T47D (cell line): ENCODE measurements around the gene RALGAPA2.

Source experiments
- DNase-seq, 2 experiments: peaks; one replicate each; pipeline versions ENCODE4 v3.0.0 to v3.0.0-alpha.2; 2011 to 2012; ENCODE audit warnings: low read depth in 1 of 2, low spot score in 1 of 2
- JUND ChIP-seq: IDR thresholded peaks from 2 replicates; pipeline ENCODE4 v1.6.1; 2012; ENCODE audit warnings: low read depth
- in situ Hi-C: cut with HindIII; loops from 2 replicates; pipeline ENCODE4 v1.10.0; 2016; ENCODE audit warnings: low sequenced_read_pairs, low pct_unique_long_range_greater_than_20kb

The RALGAPA2 gene

GRCh38 chr20:20399531-20400500, 312.6 kb downstream of the RALGAPA2 start:
- DNase-seq, result no peak
- TF ChIP-seq JUND, result no peak
- in situ Hi-C loops, result no loop called here

DNA sequence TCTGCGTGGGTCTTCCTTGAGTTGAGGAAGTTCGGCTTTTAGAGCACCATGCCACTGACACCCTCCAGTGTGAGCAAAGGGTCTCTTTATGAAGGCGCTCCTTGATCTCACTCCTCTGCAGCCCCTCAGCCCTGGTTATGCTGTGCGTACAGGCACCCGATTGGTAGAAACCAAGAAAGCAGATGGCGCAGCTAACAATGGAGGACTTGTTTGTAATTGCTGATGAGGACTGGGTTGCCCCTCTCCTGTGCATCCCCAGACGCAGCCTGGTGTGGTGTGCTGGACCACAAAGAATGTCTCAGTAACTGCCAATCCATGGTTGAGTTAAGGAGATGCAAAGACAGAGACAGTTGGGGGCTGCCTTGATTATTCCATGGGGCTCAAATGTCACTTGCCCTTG, 314.3 kb downstream of the RALGAPA2 start:
- no peak for TF ChIP-seq JUND
- in situ Hi-C loops, result no loop called here
- no peak for DNase-seq

DNA sequence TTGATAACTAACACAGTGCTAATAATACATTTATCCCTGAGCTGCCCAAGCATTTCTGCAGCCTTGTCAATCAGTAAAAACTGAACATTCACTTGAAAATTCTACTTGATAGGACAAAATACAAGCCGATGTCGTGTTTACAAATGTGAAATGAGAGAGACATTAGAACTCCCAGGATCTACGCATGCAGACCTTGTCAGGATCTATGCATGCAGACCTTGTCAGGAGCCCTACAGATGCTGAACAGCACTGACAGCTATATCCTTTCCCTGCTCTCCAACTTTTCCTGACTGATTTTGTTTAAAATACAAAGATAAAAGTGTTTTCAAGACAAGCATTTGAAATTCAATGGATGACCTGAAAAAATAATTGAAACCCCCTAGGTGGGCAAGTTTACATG, 315.6 kb downstream of the RALGAPA2 start:
- no peak for TF ChIP-seq JUND

DNA sequence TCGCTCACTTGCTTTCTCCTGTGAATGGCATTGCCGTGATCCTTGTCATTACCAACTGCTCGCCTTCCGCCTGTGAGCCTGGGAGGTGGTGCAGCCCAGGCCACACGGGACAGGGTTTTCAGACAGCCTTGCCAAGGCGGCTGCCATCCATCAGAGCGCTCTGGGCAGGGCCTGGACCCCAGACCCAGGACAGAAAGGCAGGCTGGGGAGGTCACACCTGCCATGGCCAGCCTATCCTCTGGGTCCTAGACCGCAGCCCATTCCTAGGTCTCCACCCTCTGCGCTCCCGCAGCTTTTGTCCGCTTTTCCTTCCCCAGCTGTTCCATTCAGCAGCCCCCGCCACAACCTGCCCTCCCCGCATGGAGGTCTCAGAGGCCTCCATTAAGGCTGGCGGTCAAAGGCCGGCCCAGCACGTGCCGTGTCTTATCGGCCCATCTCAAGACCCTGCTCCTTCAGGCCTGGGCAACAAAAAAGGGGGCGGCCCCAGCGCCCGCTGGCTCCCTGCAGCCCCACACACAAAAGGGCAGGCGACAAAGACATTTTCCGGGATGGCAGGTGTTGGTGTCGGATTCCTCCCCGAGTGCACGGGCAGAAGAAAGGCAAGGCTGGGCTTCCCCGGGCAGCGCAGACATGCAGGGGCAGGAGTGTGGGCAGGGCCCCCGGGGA, 316.4 kb downstream of the RALGAPA2 start:
- no peak for DNase-seq
- no peak for TF ChIP-seq JUND
- in situ Hi-C loops, result no loop called here

More for the DNA sequence above, 315.6 kb downstream of the RALGAPA2 start:
- DNase-seq, result no peak
- in situ Hi-C loops, result no loop called here

DNA sequence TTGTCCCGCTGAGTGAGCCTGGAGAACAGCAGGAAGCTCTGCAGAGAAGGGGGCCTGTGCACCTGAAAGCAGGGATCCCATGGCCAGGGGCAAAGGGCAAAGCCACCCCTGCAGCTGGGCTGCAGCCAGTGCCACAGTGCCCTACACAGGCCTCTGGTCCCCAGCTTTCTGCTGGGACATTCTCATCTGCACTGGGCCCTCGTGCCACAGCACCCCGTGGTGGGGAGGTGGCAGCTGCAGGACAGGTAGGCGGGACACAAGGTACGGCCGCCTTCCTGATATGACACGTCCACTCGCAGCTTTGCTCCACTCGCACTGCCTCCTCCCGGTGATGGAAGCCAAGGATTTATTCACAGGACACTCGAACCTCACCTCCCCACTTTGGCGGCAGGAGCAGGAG, 317.4 kb downstream of the RALGAPA2 start:
- DNase-seq, result no peak
- in situ Hi-C loops, result no loop called here
- TF ChIP-seq JUND, result no peak

DNA sequence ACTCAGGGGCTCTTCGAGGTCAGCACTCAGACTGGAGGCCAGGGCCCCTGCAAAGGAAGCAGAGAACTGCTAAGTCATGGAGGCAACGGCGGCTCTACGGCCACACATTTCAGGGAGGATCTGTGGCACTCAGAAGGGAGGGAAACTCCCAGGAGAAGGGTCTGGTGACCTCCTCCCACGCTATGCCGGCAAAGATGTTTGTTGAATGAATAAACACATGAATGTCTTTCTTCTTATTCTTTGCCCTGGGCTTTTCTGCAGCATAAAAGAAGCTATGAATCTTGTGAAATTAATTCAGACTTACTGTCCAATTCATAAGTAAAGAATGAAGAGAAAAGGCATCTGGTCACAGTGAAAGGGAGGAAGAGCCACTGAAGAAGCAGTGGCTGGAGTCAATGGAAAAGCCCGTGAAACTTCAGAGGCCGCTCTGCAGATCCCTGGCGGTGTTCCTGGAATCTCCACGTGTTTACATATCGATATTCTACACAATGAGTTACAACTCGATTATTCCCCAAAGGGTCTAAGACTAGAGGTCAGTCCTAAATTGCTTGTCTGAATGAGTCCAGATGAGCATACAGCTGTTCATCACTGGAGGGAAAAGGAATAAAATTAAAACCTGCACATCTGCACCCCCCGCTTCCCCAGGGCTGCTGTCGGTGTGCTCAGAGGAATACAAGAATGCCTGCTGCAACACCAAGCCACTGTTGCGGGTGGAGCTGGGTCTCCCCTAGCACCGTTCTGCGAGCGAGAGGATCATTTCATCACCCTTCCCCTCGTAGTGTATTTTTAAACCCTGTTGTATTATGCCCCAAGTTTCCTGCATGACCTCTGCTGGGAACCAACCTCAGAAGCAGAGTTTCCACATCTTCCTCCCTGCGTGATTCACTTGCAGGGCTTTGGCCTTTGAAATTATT, 319.0 kb downstream of the RALGAPA2 start:
- no peak for TF ChIP-seq JUND
- no peak for DNase-seq
- in situ Hi-C loops, result no loop called here

GRCh38 chr20:20391766-20392165, 320.7 kb downstream of the RALGAPA2 start:
- TF ChIP-seq JUND, result no peak
- in situ Hi-C loops, result no loop called here
- no peak for DNase-seq

- DNase-seq, result no peak
- in situ Hi-C loops, result no loop called here
- no peak for TF ChIP-seq JUND
Measured at GRCh38 chr20:20391115-20391514, 321.3 kb downstream of the RALGAPA2 start.

- DNase-seq, result no peak
- in situ Hi-C loops, result no loop called here
- no peak for TF ChIP-seq JUND
Measured at GRCh38 chr20:20390393-20390792, 322.1 kb downstream of the RALGAPA2 start.

- no peak for TF ChIP-seq JUND
- in situ Hi-C loops, result no loop called here
- DNase-seq, result no peak
Measured at GRCh38 chr20:20386192-20386591, 326.3 kb downstream of the RALGAPA2 start.

DNA sequence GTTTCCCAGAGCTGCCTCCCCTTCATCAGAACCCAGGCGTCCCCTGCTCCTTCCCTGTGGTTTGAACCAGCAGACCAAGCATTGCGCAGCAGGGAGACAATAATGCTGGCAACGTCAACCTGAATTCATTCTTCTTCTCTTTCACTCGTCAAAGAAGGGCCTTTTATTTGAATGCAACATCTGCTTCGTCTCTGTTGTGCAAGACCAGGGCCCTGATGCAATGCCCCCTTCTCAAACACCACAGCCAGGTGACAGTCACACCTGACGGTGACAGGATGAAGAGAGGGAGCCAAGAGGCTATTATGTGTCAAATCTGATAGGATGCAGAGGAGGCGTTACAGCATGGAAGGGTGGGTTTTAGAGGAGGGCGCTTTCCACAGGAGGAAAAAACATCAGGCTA, 336.6 kb downstream of the RALGAPA2 start:
- in situ Hi-C loops, result no loop called here
- no peak for DNase-seq
- no peak for TF ChIP-seq JUND

DNA sequence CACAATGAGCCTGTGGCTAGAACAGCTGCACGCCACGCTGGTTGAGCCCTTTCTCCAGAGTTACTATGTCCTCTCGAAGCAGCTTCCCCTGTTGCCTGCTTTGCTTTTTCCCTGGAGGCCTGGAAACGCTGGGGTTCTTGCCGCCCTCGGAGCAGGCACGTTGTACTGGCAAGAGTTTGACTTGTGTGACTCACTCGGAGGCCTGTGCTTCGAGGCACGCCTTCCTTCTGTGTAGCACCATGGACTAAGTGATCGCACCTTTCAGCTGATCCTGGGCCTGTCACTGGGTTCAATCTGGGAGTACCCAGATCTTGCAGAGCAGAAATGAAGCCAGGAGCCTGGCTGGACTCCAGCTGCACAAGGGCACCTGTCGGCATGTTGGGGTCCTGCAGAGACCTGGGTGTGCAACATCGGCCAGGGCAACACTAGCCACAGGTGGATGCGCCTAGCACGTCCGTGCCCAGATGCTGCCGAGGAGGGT, 339.3 kb downstream of the RALGAPA2 start:
- no peak for DNase-seq
- TF ChIP-seq JUND, result no peak
- in situ Hi-C loops, result no loop called here
